Calu3 (cell line): Measurements from ENCODE around the gene TLK1. TPM values are rescaled to one million over a fixed set of nuclear protein-coding genes. Genes with fewer than 3 reads are reported as not detected.

Source experiments
- BruUV-seq: library from RNA; stranded (reverse); fragments of 400-500 nt; replicated peaks from 2 replicates; lab custom pipeline; 2021; lab: Mats Ljungman, UMichigan
- CTCF ChIA-PET: fragments of 300-600 bp; sonication (Branson Sonifier 250); formaldehyde crosslinking; loops from one replicate; lab custom pipeline; 2022; ENCODE audit warnings: antibody characterized with exemption; lab: Charles Lee
- DNase-seq: peaks from one replicate; pipeline ENCODE4 v3.0.0; 2022
- H3K27ac Mint-ChIP-seq: one replicate; pipeline ENCODE4 v1.8.0; 2022; ENCODE audit warnings: mixed read lengths; ENCODE audit not compliant: unreplicated experiment
- H3K27me3 Mint-ChIP-seq: one replicate; pipeline ENCODE4 v1.8.0; 2022; ENCODE audit warnings: mixed read lengths; ENCODE audit not compliant: unreplicated experiment
- H3K36me3 Mint-ChIP-seq: one replicate; pipeline ENCODE4 v1.8.0; 2022; ENCODE audit warnings: mild to moderate bottlenecking, moderate library complexity, mixed read lengths; ENCODE audit not compliant: insufficient read depth, unreplicated experiment
- H3K4me1 Mint-ChIP-seq: one replicate; pipeline ENCODE4 v1.8.0; 2022; ENCODE audit warnings: mild to moderate bottlenecking, low read depth, mixed read lengths; ENCODE audit not compliant: unreplicated experiment
- H3K4me3 Mint-ChIP-seq: one replicate; pipeline ENCODE4 v1.8.0; 2022; ENCODE audit warnings: mild to moderate bottlenecking, low read depth, moderate library complexity, mixed read lengths; ENCODE audit not compliant: unreplicated experiment
- H3K9me3 Mint-ChIP-seq: one replicate; pipeline ENCODE4 v1.8.0; 2022; ENCODE audit warnings: low read depth, mixed read lengths; ENCODE audit not compliant: unreplicated experiment
- intact Hi-C: fragments of 100-400 bp; cut with micrococcal nuclease; formaldehyde crosslinking; loops from one replicate; pipeline ENCODE4 v1.10.0; 2022; ENCODE audit not compliant: unreplicated experiment
- total RNA-seq: library from RNA; stranded (reverse); gene quantifications from 2 replicates; pipeline ENCODE4 v1.2.3, GENCODE V29; 2022
- TF ChIP-seq, protein P1 (sequence below): fragments of 200-600 bp; IDR thresholded peaks from one replicate; pipeline ENCODE4 v1.8.0; 2022; ENCODE audit warnings: antibody characterized with exemption; ENCODE audit not compliant: unreplicated experiment

TLK1 gene
- total RNA-seq, 1 experiment from 2014 or later = 64.7 TPM

DNA sequence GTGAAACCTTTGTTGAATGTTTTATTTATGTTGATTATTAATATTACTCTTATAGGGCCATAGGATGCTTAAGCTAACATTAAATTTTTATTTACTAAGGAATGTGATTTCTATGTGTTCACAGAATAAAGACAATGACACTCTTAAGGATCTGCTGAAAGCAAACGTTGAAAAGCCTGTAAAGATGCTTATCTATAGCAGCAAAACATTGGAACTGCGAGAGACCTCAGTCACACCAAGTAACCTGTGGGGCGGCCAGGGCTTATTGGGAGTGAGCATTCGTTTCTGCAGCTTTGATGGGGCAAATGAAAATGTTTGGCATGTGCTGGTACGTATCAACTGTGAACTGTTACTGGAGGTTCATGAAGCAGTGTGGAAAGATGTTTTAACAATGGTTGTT is 211.3 kb downstream of the TLK1 start:
- H3K27ac Mint-ChIP-seq = no peak overlapping the region
- H3K9me3 Mint-ChIP-seq = no peaks in the 10 kb centered on the region
- CTCF ChIA-PET = interaction anchor here (0.5 kb wide), 1 partner anchor 510 kb away, joined by 4 read pairs; no protein-coding TSS in a partner anchor
- no peak for DNase-seq
- H3K27me3 Mint-ChIP-seq = no peaks in the 10 kb centered on the region
- BruUV-seq = no TSS peak
- H3K36me3 Mint-ChIP-seq = peaks cover 42% of the 10 kb centered on the region
- H3K4me3 Mint-ChIP-seq = no peak overlapping the region
- intact Hi-C loops = no loop called here
- TF ChIP-seq, protein P1, sequence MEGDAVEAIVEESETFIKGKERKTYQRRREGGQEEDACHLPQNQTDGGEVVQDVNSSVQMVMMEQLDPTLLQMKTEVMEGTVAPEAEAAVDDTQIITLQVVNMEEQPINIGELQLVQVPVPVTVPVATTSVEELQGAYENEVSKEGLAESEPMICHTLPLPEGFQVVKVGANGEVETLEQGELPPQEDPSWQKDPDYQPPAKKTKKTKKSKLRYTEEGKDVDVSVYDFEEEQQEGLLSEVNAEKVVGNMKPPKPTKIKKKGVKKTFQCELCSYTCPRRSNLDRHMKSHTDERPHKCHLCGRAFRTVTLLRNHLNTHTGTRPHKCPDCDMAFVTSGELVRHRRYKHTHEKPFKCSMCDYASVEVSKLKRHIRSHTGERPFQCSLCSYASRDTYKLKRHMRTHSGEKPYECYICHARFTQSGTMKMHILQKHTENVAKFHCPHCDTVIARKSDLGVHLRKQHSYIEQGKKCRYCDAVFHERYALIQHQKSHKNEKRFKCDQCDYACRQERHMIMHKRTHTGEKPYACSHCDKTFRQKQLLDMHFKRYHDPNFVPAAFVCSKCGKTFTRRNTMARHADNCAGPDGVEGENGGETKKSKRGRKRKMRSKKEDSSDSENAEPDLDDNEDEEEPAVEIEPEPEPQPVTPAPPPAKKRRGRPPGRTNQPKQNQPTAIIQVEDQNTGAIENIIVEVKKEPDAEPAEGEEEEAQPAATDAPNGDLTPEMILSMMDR = no peak
- H3K4me1 Mint-ChIP-seq = no peaks in the 10 kb centered on the region

DNA sequence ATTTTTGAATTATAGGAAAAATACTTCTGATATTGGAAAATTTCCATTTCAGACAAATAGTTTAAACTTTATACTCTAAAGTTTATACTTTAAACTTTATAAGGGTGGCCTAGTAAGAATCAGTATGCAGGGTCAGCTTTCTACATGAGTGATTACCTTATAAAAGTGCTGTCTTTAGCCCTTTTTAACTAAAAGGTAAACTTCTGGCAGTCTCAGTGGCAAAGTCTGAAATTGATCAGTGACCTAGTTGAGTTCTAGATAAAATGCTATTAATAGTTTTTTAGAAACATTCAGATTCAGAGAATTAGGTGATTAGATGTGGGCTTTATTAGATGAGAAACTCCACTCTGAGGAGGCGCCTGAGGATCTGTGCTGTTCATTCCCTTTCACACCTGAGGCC is 216.1 kb downstream of the TLK1 start:
- TF ChIP-seq, protein P1 = no peak
- no peak for DNase-seq
- CTCF ChIA-PET = interaction anchor here (0.6 kb wide), 1 partner anchor 83 kb away, joined by 6 read pairs; no protein-coding TSS in a partner anchor
- Mint-ChIP-seq H3K27me3 (no peaks in the 10 kb centered on the region), H3K9me3 (no peaks in the 10 kb centered on the region), H3K4me3 (no peak overlapping the region), H3K36me3 (peaks cover 4% of the 10 kb centered on the region), H3K27ac (no peak overlapping the region), H3K4me1 (peaks cover 9% of the 10 kb centered on the region)
- BruUV-seq = no TSS peak
- intact Hi-C loops = no loop called here

DNA sequence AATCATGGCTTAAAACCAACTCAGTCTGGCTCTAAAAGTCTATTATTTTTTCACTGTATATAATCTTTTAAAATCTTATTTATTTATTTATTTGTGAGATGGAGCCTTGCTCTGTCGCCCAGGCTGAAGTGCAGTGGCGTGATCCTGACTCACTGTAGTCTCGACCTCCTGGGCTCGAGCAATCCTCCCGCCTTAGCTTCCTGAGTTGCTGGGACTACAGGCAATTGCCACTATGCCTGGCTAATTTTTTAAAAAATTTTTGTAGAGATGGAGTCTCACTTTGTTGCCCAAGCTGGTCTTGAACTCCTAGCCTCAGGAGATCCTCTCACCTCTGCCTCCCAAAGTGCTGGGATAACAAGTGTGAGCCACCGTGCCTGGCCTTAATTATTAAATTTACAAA is 217.1 kb downstream of the TLK1 start:
- DNase-seq = no peak
- Mint-ChIP-seq H3K4me3 (no peak overlapping the region), H3K27ac (no peak overlapping the region), H3K36me3 (no peaks in the 10 kb centered on the region), H3K4me1 (peaks cover 9% of the 10 kb centered on the region), H3K27me3 (no peaks in the 10 kb centered on the region), H3K9me3 (no peaks in the 10 kb centered on the region)
- intact Hi-C loops = no loop called here
- CTCF ChIA-PET = no interaction called here
- TF ChIP-seq, protein P1 = no peak
- no TSS peak for BruUV-seq

DNA sequence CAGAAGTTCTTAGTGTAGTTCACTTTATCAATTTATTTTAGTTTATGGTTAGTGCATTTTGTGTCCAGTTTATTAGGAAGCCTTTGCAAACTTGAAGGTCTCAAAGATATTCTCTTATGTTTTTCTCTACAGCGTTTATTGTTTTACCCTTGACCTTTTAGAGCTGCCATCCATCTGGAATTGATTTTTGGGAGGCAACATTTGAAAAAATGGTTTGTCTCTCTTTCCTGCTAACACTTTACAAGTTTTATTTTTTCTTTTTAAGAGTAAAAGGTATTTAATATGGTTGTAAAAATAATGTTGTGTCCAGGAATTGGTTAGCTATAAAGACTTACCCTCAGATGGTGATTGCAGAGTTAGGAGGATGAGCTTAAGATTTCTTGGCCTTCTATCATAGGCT is 217.7 kb downstream of the TLK1 start:
- H3K27ac Mint-ChIP-seq = no peak overlapping the region
- no peak overlapping the region for H3K4me3 Mint-ChIP-seq
- no peak for DNase-seq
- intact Hi-C loops = no loop called here
- H3K4me1 Mint-ChIP-seq = peaks cover 9% of the 10 kb centered on the region
- no peaks in the 10 kb centered on the region for H3K27me3 Mint-ChIP-seq
- H3K36me3 Mint-ChIP-seq = no peaks in the 10 kb centered on the region
- TF ChIP-seq, protein P1 = no peak
- CTCF ChIA-PET = interaction anchor here (0.5 kb wide), 1 partner anchor 439 kb away, joined by 3 read pairs; no protein-coding TSS in a partner anchor
- no TSS peak for BruUV-seq
- no peaks in the 10 kb centered on the region for H3K9me3 Mint-ChIP-seq
